NT2/D1 (cell line): ENCODE data around the gene PACSIN2.
"Not testable (repeated sequence)": the region's sequence is repeated elsewhere in the genome, so short reads cannot be mapped to it uniquely, and the experiment has no call there.

ENCODE experiments used
- DNase-seq: peaks from one replicate; pipeline ENCODE4 v3.0.0-alpha.2; 2011; ENCODE audit warnings: low read depth, low spot score
- H3K27me3 ChIP-seq: 2 replicates; pipeline ENCODE4 v1.6.0; 2011; ENCODE audit warnings: mild to moderate bottlenecking; ENCODE audit not compliant: insufficient read length, insufficient read depth
- H3K36me3 ChIP-seq: 2 replicates; pipeline ENCODE4 v1.6.1; 2011; ENCODE audit warnings: mild to moderate bottlenecking, low read length, mixed read lengths; ENCODE audit not compliant: insufficient read depth, insufficient read length
- H3K4me1 ChIP-seq: 2 replicates; pipeline ENCODE4 v1.5.1; 2011; ENCODE audit not compliant: insufficient read depth, insufficient read length
- H3K4me3 ChIP-seq: 2 replicates; pipeline ENCODE4 v1.5.1; 2011; ENCODE audit warnings: low read depth; ENCODE audit not compliant: insufficient read length
- H3K9ac ChIP-seq: 2 replicates; pipeline ENCODE4 v1.6.0; 2011; ENCODE audit warnings: low read depth; ENCODE audit not compliant: insufficient read length
- H3K9me3 ChIP-seq: 2 replicates; pipeline ENCODE4 v1.5.1; 2011; ENCODE audit warnings: mild to moderate bottlenecking, low read length; ENCODE audit not compliant: insufficient read depth
- SUZ12 ChIP-seq: IDR thresholded peaks from 2 replicates; pipeline ENCODE4 v1.6.1; 2011; ENCODE audit not compliant: insufficient read length, insufficient read depth; ENCODE audit errors: extremely low read depth
- YY1 ChIP-seq: IDR thresholded peaks from 2 replicates; pipeline ENCODE4 v1.6.1; 2011; ENCODE audit not compliant: insufficient read length, insufficient read depth
- ZNF274 ChIP-seq: IDR thresholded peaks from 2 replicates; pipeline ENCODE4 v1.6.1; 2011; ENCODE audit warnings: mild to moderate bottlenecking, low read depth, low read length

The PACSIN2 gene

GRCh38 chr22:42978453-42979103 is 36.4 kb downstream of the PACSIN2 start:
- H3K9ac ChIP-seq: no peak overlapping the region
- no peak for DNase-seq
- H3K27me3 ChIP-seq: no peaks in the 10 kb centered on the region
- no peak overlapping the region for H3K4me3 ChIP-seq
- no peaks in the 10 kb centered on the region for H3K36me3 ChIP-seq
- TF ChIP-seq ZNF274: no peak
- TF ChIP-seq YY1: no peak
- TF ChIP-seq SUZ12: no peak
- peaks cover 5% of the 10 kb centered on the region for H3K4me1 ChIP-seq
- no peaks in the 10 kb centered on the region for H3K9me3 ChIP-seq

- DNase-seq: no peak
- peaks cover 5% of the 10 kb centered on the region for H3K4me1 ChIP-seq
- no peak overlapping the region for H3K9ac ChIP-seq
- no peak overlapping the region for H3K4me3 ChIP-seq
- no peak for TF ChIP-seq ZNF274
- no peak for TF ChIP-seq YY1
- TF ChIP-seq SUZ12: no peak
- peaks cover 4% of the 10 kb centered on the region; the same call in 1 of the 2 replicates for H3K9me3 ChIP-seq
- no peaks in the 10 kb centered on the region for H3K27me3 ChIP-seq
- H3K36me3 ChIP-seq: no peaks in the 10 kb centered on the region
These were observed 37.4 kb downstream of the PACSIN2 start for GRCh38 chr22:42977569-42977968.

GRCh38 chr22:42976217-42976933 is 38.6 kb downstream of the PACSIN2 start:
- Histone ChIP-seq H3K4me3 (no peak overlapping the region), H3K9ac (no peak overlapping the region)
- TF ChIP-seq SUZ12: no peak
- TF ChIP-seq ZNF274: no peak

GRCh38 chr22:42974223-42974622 is 40.7 kb downstream of the PACSIN2 start:
- no peaks in the 10 kb centered on the region for H3K27me3 ChIP-seq
- H3K36me3 ChIP-seq: peaks cover 7% of the 10 kb centered on the region
- H3K9ac ChIP-seq: no peak overlapping the region
- TF ChIP-seq SUZ12: no peak
- no peak for TF ChIP-seq ZNF274
- no peak for TF ChIP-seq YY1
- DNase-seq: no peak
- peaks cover 5% of the 10 kb centered on the region for H3K4me1 ChIP-seq
- peaks cover 23% of the 10 kb centered on the region; the same call in 1 of the 2 replicates for H3K9me3 ChIP-seq
- H3K4me3 ChIP-seq: no peak overlapping the region

More at GRCh38 chr22:42976217-42976933, 38.6 kb downstream of the PACSIN2 start:
- Histone ChIP-seq H3K4me1 (peaks cover 5% of the 10 kb centered on the region), H3K36me3 (no peaks in the 10 kb centered on the region), H3K27me3 (no peaks in the 10 kb centered on the region), H3K9me3 (peaks cover 11% of the 10 kb centered on the region; the same call in 1 of the 2 replicates)
- no peak for DNase-seq

- Histone ChIP-seq H3K27me3 (no peaks in the 10 kb centered on the region), H3K9me3 (peaks cover 23% of the 10 kb centered on the region; the same call in 1 of the 2 replicates), H3K4me1 (peaks cover 5% of the 10 kb centered on the region), H3K4me3 (no peak overlapping the region), H3K9ac (no peak overlapping the region), H3K36me3 (peaks cover 10% of the 10 kb centered on the region)
- TF ChIP-seq ZNF274: no peak
- TF ChIP-seq SUZ12: no peak
- no peak for TF ChIP-seq YY1
- no peak for DNase-seq
These were observed 41.4 kb downstream of the PACSIN2 start for GRCh38 chr22:42973536-42973881.

- Histone ChIP-seq H3K4me1 (peaks cover 5% of the 10 kb centered on the region), H3K4me3 (no peak overlapping the region), H3K9ac (no peak overlapping the region), H3K9me3 (peaks cover 23% of the 10 kb centered on the region; the same call in 1 of the 2 replicates), H3K36me3 (peaks cover 10% of the 10 kb centered on the region), H3K27me3 (no peaks in the 10 kb centered on the region)
- TF ChIP-seq SUZ12: no peak
- TF ChIP-seq YY1: no peak
- TF ChIP-seq ZNF274: no peak
- DNase-seq: no peak
These were observed 42.1 kb downstream of the PACSIN2 start for GRCh38 chr22:42972649-42973535.

GRCh38 chr22:42971473-42971860 is 43.5 kb downstream of the PACSIN2 start:
- peaks cover 10% of the 10 kb centered on the region for H3K36me3 ChIP-seq
- H3K9ac ChIP-seq, DNase-seq, H3K4me1 ChIP-seq, H3K27me3 ChIP-seq, H3K4me3 ChIP-seq: not testable (repeated sequence)
- peaks cover 23% of the 10 kb centered on the region; the same call in 1 of the 2 replicates for H3K9me3 ChIP-seq
